ENCODE data around the gene PRKCD. TPM values are rescaled to one million over a fixed set of nuclear protein-coding genes. Genes with fewer than 3 reads are reported as not detected.

Gene PRKCD
- total RNA-seq, 1 experiment from 2014 or later: 34.3 TPM

DNA sequence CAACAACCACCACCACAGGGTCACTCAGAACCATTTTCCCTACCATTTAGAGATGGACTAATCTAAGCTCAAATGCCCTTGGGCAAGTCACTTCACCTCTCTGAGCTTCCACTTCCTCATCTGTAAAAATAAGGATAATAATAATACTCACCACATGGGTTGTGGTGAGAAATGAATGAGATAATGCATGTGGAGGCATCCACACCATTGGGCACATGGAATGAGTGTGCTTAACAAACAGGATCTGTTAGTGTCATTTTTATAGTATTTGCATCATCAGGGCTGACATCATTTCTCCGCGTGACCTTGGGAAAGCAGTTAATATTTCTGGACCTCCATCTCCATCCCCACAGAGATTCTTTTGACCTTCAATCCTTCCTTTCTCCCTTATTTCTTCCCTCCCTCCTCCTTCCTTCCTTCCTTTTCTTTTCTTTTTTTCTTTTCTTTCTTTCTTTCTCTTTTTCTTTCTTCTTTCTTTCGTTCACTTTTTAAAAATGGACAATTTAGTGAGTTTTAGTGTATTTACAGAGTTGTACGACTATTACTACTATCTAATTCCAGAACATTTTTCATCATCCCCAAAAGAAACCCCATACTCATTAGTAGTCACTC, 23.1 kb upstream of the PRKCD start:
- intact Hi-C loops (cut with micrococcal nuclease; ENCODE audit: unreplicated experiment): no loop called here
- no peaks in the 10 kb centered on the region for H3K36me3 ChIP-seq (ENCODE audit: low read depth)
- no peak overlapping the region for H3K27ac ChIP-seq
- ChIA-PET POLR2A (ENCODE audit: unreplicated experiment) (no interaction called here), CTCF (no interaction called here)
- 0 out of 2 replicates have a peak, but pooled peaks cover 4% of the 10 kb centered on the region for H3F3A ChIP-seq (ENCODE audit: insufficient read depth, low read depth)
- no peaks in the 10 kb centered on the region for H3K9me3 ChIP-seq (ENCODE audit: insufficient read depth, low read depth)
- no peaks in the 10 kb centered on the region for H3K9me2 ChIP-seq (ENCODE audit: insufficient read depth)
- H3K27me3 ChIP-seq (ENCODE audit: insufficient read depth, low read depth): no peaks in the 10 kb centered on the region
- no TSS peak for BruUV-seq (replicated peaks)
- H3K79me2 ChIP-seq (ENCODE audit: low read depth): no peaks in the 10 kb centered on the region
- H4K20me1 ChIP-seq (ENCODE audit: insufficient read depth): no peaks in the 10 kb centered on the region
- peaks cover 17% of the 10 kb centered on the region for H3K4me1 ChIP-seq (replicated peaks; ENCODE audit: insufficient read depth)
- DNase-seq: peak in 1 of 2 experiments; percentile 64
- no peak overlapping the region for H3K4me3 ChIP-seq
- TF ChIP-seq, protein P1, sequence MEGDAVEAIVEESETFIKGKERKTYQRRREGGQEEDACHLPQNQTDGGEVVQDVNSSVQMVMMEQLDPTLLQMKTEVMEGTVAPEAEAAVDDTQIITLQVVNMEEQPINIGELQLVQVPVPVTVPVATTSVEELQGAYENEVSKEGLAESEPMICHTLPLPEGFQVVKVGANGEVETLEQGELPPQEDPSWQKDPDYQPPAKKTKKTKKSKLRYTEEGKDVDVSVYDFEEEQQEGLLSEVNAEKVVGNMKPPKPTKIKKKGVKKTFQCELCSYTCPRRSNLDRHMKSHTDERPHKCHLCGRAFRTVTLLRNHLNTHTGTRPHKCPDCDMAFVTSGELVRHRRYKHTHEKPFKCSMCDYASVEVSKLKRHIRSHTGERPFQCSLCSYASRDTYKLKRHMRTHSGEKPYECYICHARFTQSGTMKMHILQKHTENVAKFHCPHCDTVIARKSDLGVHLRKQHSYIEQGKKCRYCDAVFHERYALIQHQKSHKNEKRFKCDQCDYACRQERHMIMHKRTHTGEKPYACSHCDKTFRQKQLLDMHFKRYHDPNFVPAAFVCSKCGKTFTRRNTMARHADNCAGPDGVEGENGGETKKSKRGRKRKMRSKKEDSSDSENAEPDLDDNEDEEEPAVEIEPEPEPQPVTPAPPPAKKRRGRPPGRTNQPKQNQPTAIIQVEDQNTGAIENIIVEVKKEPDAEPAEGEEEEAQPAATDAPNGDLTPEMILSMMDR (conservative IDR thresholded peaks at IDR 0.05): no peak
- no peak for TF ChIP-seq EZH2 (IDR thresholded peaks at IDR 0.05; ENCODE audit: low read depth)
- no peak overlapping the region for H3K4me2 ChIP-seq
- no peak overlapping the region for H2AFZ ChIP-seq

DNA sequence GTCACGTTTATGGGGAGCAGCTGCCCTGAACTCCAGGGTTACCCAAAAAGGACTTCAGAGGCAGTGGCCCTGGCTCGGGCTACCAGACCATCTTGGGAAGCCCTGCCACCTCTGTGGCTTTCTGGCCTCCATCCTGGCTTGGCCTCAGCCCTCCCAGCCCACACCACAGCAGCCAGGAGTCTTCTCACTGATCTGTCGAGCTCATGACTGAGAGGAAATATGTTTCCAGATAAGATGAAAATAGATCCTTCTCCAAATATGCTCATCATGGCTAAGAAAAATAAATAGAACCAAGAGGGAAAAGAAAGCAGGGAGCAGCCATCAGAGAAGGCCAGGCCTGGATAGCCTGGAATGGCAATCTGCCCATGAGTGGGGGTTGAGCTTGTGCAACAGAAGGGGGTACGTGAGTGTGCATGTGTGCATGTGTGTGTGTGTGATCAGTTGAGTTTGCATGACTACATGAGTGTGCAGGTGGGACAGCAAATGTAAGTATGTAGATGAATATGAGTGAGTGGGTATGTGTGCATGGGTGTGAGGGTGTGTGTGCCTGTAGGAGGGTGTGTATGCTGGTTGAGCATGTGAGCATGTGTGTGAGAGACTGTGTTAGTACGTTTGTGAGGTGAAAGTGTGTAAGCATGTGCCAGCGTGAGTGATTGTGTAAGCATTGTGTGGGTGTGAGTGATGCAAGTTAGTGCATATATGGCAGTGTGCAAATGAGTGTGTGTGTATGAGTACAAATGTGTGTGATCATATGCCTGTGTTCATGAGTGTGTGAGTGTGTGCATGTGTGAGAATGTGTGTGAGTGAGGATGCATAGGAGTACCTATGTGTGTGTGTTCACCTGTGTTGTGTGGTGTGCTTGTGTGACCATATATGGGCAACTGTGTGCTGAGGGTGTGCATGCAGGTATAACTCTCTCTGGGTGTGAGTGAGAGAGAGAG, 20.8 kb upstream of the PRKCD start:
- H3K4me3 ChIP-seq: no peak overlapping the region
- H2AFZ ChIP-seq: no peak overlapping the region
- DNase-seq: no peak
- H3K9me2 ChIP-seq (ENCODE audit: insufficient read depth): no peaks in the 10 kb centered on the region
- H3K27me3 ChIP-seq (ENCODE audit: insufficient read depth, low read depth): no peaks in the 10 kb centered on the region
- no peak for TF ChIP-seq EZH2 (IDR thresholded peaks at IDR 0.05; ENCODE audit: low read depth)
- no peak overlapping the region for H3K4me2 ChIP-seq
- no peaks in the 10 kb centered on the region for H3K36me3 ChIP-seq (ENCODE audit: low read depth)
- BruUV-seq (replicated peaks): no TSS peak
- intact Hi-C loops (cut with micrococcal nuclease; ENCODE audit: unreplicated experiment): no loop called here
- peaks cover 11% of the 10 kb centered on the region; the same call in 1 of the 2 replicates for H3F3A ChIP-seq (ENCODE audit: insufficient read depth, low read depth)
- H4K20me1 ChIP-seq (ENCODE audit: insufficient read depth): no peaks in the 10 kb centered on the region
- no peaks in the 10 kb centered on the region for H3K79me2 ChIP-seq (ENCODE audit: low read depth)
- H3K4me1 ChIP-seq (replicated peaks; ENCODE audit: insufficient read depth): peaks cover 20% of the 10 kb centered on the region
- CTCF ChIA-PET: interaction anchor here (0.5 to 0.6 kb wide), 2 partner anchors 9 to 12 kb away, joined by 3 to 8 read pairs; no protein-coding TSS in a partner anchor
- no peak overlapping the region for H3K27ac ChIP-seq
- POLR2A ChIA-PET (ENCODE audit: unreplicated experiment): interaction anchor here (0.7 kb wide), 1 partner anchor 207 kb away, joined by 3 read pairs; the partner anchor contains the start of gene DCP1A
- H3K9me3 ChIP-seq (ENCODE audit: insufficient read depth, low read depth): no peaks in the 10 kb centered on the region

DNA sequence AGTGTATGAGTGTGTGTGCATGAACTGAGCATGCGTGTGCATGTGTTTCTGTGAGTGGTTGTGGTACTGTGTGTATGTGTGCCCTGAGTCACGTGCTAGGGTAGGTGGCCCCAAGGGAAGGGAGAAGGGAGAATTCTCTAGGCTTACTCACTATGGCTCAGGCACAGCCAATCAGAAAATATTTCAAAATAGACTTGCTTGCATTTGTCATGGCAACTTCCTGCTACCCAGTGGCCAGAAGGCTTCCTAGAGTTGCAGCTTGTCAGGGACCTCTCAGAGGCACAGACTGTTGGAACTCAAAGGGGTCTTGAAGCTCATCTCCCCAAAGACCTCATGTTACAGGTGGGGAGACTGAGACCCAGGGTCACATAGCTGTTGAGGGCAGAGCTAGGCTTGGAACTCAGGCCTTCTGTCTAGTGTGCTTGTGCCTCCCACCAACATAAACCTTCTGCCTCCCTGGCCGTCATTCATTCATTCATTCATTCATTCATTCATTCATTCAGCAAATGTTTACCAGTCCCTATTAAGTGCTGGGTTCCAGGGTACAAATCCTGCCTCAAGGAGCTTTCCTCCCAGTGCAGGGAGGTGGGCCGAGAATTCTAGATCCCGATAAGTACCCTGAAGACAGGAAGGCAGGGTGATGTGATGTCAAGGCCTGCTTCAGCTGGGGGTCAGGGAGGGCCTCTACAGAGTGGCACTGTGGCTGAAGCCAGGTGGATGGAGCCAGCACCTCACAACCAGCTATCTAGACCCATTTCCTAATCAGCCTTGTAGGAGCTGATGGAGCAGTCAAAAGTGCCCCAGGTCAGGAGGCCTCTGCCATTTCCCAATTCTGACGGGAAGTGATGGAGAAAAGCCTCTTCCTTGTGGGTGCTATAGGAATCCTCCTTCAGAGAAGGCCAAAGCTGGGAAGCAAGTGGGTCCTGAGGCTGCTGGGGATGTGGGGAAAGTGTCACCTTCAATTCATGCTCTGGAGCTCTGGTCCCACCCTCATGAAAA, 19.9 kb upstream of the PRKCD start:
- Histone ChIP-seq H3K36me3 (ENCODE audit: low read depth) (no peaks in the 10 kb centered on the region), H3F3A (ENCODE audit: insufficient read depth, low read depth) (peaks cover 16% of the 10 kb centered on the region), H3K4me1 (replicated peaks; ENCODE audit: insufficient read depth) (peaks cover 30% of the 10 kb centered on the region), H3K79me2 (ENCODE audit: low read depth) (no peaks in the 10 kb centered on the region), H3K9me2 (ENCODE audit: insufficient read depth) (no peaks in the 10 kb centered on the region), H2AFZ (no peak overlapping the region), H3K4me2 (no peak overlapping the region), H3K9me3 (ENCODE audit: insufficient read depth, low read depth) (no peaks in the 10 kb centered on the region), H3K27ac (no peak overlapping the region), H3K27me3 (ENCODE audit: insufficient read depth, low read depth) (no peaks in the 10 kb centered on the region), H3K4me3 (no peak overlapping the region), H4K20me1 (ENCODE audit: insufficient read depth) (no peaks in the 10 kb centered on the region)
- ChIA-PET POLR2A (ENCODE audit: unreplicated experiment) (no interaction called here), CTCF (no interaction called here)
- intact Hi-C loops (cut with micrococcal nuclease; ENCODE audit: unreplicated experiment): no loop called here
- no TSS peak for BruUV-seq (replicated peaks)
- DNase-seq: peak in 1 of 2 experiments; percentile 58
- no peak for TF ChIP-seq EZH2 (IDR thresholded peaks at IDR 0.05; ENCODE audit: low read depth)
- TF ChIP-seq, protein P1 (conservative IDR thresholded peaks at IDR 0.05): no peak
